ENCODE results near the gene PPP4R3A. TPM values are rescaled to one million over a fixed set of nuclear protein-coding genes. Genes with fewer than 3 reads are reported as not detected.
A peak's percentile ranks its signal among the peaks of the same experiment; 100 is the strongest.

PPP4R3A gene
- total RNA-seq, 3 donors from 2014 or later (not counting 1 experiment from before 2014, with no cell fraction given), result 168 to 216 (median 180) TPM

DNA sequence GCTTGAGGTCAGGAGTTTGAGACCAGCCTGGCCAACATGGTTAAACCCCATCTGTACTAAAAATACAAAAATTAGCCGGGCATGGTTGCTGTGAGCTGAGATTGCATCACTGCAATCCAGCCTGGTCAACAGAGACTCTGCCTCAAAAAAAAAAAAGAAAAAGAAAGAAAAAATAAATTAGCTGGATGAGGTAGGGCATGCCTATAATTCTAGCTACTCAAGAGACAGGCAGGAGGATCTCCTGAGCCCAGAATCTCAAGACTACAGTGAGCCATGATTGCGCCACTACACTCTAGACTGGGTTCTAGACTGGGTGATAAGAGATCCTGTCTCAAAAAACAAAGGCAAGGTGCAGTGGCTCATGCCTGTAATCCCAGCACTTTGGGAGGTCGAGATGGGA is 16.9 kb downstream of the PPP4R3A start:
- H3K27ac ChIP-seq (ENCODE audit: low read length), result no peak overlapping the region

DNA sequence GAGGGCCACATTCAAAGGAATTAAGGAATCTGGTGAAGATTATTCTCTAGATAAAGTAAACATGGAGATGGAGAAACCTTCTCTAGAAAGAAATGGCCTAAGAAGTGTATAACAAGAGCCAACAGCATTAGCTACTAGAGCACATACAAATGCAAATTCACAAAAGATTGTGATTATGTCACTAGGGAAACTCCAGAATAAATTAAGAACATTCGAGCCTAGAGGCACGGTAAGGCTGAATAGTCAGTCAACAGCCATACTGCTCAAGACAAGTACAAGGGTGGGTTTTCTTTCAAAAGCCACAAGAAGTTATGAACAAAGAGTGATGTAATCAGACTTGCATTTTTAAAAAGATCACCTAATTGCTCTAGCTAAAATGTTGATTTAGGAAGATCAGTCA is 25.4 kb downstream of the PPP4R3A start:
- peak overlapping the region; percentile 48 to 68 for H3K27ac Mint-ChIP-seq

More for the DNA sequence above, 16.9 kb downstream of the PPP4R3A start:
- Histone ChIP-seq H3K4me1 (ENCODE audit: control insufficient read depth, insufficient read depth, low read length) (peaks cover 42% of the 10 kb centered on the region), H3K4me3 (ENCODE audit: low read length) (no peak overlapping the region), H3K9me3 (ENCODE audit: control insufficient read depth, insufficient read depth, low read length) (no peaks in the 10 kb centered on the region), H3K27me3 (ENCODE audit: control insufficient read depth, insufficient read depth, low read length) (no peaks in the 10 kb centered on the region), H3K36me3 (ENCODE audit: control insufficient read depth, insufficient read depth, low read length) (peaks cover 20% of the 10 kb centered on the region)
- Mint-ChIP-seq H3K27ac (peak overlapping the region in 1 of 2 donors; percentile 74), H3K4me1 (peaks cover 63 to 74% of the 10 kb centered on the region in 2 donors), H3K36me3 (no peaks in the 10 kb centered on the region), H3K4me3 (peak overlapping the region; percentile 2), H3K27me3 (ENCODE audit: low read depth in 2 of 2) (no peaks in the 10 kb centered on the region), H3K9me3 (no peaks in the 10 kb centered on the region)
- intact Hi-C loops (cut with micrococcal nuclease), result no loop called here
- TF ChIP-seq, protein P1, sequence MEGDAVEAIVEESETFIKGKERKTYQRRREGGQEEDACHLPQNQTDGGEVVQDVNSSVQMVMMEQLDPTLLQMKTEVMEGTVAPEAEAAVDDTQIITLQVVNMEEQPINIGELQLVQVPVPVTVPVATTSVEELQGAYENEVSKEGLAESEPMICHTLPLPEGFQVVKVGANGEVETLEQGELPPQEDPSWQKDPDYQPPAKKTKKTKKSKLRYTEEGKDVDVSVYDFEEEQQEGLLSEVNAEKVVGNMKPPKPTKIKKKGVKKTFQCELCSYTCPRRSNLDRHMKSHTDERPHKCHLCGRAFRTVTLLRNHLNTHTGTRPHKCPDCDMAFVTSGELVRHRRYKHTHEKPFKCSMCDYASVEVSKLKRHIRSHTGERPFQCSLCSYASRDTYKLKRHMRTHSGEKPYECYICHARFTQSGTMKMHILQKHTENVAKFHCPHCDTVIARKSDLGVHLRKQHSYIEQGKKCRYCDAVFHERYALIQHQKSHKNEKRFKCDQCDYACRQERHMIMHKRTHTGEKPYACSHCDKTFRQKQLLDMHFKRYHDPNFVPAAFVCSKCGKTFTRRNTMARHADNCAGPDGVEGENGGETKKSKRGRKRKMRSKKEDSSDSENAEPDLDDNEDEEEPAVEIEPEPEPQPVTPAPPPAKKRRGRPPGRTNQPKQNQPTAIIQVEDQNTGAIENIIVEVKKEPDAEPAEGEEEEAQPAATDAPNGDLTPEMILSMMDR (IDR thresholded peaks at IDR 0.05), result no peak
- ATAC-seq (no peak), DNase-seq (no peak)
- WGBS (ENCODE audit: insufficient coverage), result 95% methylated on average over 1 of the region's 3 CpGs

DNA sequence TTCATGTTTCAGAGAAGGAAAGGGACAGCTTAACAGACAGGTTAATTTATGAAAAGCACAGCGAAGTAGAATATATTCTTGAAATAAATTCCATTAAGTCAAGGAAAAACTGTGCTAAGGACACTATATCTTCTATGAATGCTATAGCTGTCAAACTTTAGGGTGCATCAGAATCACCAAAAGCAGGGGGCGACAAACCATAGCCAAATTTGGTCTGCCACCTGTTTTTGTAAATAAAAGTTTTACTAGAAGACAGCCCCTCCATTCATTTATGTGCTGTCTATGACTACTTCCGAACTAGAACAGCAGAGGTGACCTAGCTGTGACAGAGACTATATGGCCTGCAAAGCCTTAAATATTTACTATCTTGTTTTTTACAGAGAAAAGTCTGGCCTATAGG is 25.9 kb downstream of the PPP4R3A start:
- Histone ChIP-seq H3K27ac (ENCODE audit: low read length) (no peak overlapping the region), H3K36me3 (ENCODE audit: control insufficient read depth, insufficient read depth, low read length) (peaks cover 69% of the 10 kb centered on the region), H3K4me1 (ENCODE audit: control insufficient read depth, insufficient read depth, low read length) (peaks cover 2% of the 10 kb centered on the region), H3K4me3 (ENCODE audit: low read length) (no peak overlapping the region), H3K9me3 (ENCODE audit: control insufficient read depth, insufficient read depth, low read length) (no peaks in the 10 kb centered on the region), H3K27me3 (ENCODE audit: control insufficient read depth, insufficient read depth, low read length) (no peaks in the 10 kb centered on the region)
- no peaks in the 10 kb centered on the region for H3K27me3 Mint-ChIP-seq (ENCODE audit: low read depth in 2 of 2)
- no peak overlapping the region for H3K4me3 Mint-ChIP-seq
- no peaks in the 10 kb centered on the region for H3K9me3 Mint-ChIP-seq
- TF ChIP-seq, protein P1 (IDR thresholded peaks at IDR 0.05), result no peak
- H3K36me3 Mint-ChIP-seq, result peaks cover 25% of the 10 kb centered on the region
- peak overlapping the region; percentile 48 to 68 for H3K27ac Mint-ChIP-seq
- H3K4me1 Mint-ChIP-seq, result peaks cover 41 to 52% of the 10 kb centered on the region in 2 donors
- peak in 1 of 3 donors; percentile 29 for ATAC-seq
- WGBS (ENCODE audit: insufficient coverage), result 85% methylated on average over 3 of the region's 3 CpGs
- peak in 1 of 2 donors; percentile 48 for DNase-seq
- intact Hi-C loops (cut with micrococcal nuclease), result loop anchor here (2.0 kb wide), 1 partner anchor 513 kb away; no protein-coding TSS in a partner anchor

More for the DNA sequence above, 25.4 kb downstream of the PPP4R3A start:
- peak in 1 of 3 donors; percentile 58 for ATAC-seq
- H3K4me1 Mint-ChIP-seq, result peaks cover 47 to 58% of the 10 kb centered on the region in 2 donors
- no peaks in the 10 kb centered on the region for H3K27me3 Mint-ChIP-seq (ENCODE audit: low read depth in 2 of 2)
- TF ChIP-seq, protein P1 (IDR thresholded peaks at IDR 0.05), result no peak
- 76% methylated on average over 2 of the region's 2 CpGs for WGBS (ENCODE audit: insufficient coverage)
- Histone ChIP-seq H3K36me3 (ENCODE audit: control insufficient read depth, insufficient read depth, low read length) (peaks cover 72% of the 10 kb centered on the region), H3K4me1 (ENCODE audit: control insufficient read depth, insufficient read depth, low read length) (no peaks in the 10 kb centered on the region), H3K4me3 (ENCODE audit: low read length) (no peak overlapping the region), H3K27me3 (ENCODE audit: control insufficient read depth, insufficient read depth, low read length) (no peaks in the 10 kb centered on the region), H3K9me3 (ENCODE audit: control insufficient read depth, insufficient read depth, low read length) (no peaks in the 10 kb centered on the region), H3K27ac (ENCODE audit: low read length) (no peak overlapping the region)
- intact Hi-C loops (cut with micrococcal nuclease), result loop anchor here (2.0 kb wide), 1 partner anchor 512 kb away; no protein-coding TSS in a partner anchor
- DNase-seq, result peak in 1 of 2 donors; percentile 39
- H3K9me3 Mint-ChIP-seq, result no peaks in the 10 kb centered on the region
- peaks cover 25% of the 10 kb centered on the region for H3K36me3 Mint-ChIP-seq
- no peak overlapping the region for H3K4me3 Mint-ChIP-seq

Measured in natural killer cell (primary cell).